OCI-LY7 (cell line): ENCODE data around the gene BAIAP2. TPM values are rescaled to one million over a fixed set of nuclear protein-coding genes. Genes with fewer than 3 reads are reported as not detected.

Experiments used
- BruUV-seq: library from RNA; stranded (reverse); fragments of 400-500 nt; replicated peaks from 2 replicates; lab custom pipeline; 2021; lab: Mats Ljungman, UMichigan
- CTCF ChIA-PET: fragments of 300-600 bp; sonication (Branson Sonifier 250); formaldehyde crosslinking; loops from one replicate; lab custom pipeline; 2022; ENCODE audit warnings: antibody characterized with exemption; ENCODE audit not compliant: unreplicated experiment; lab: Charles Lee
- POLR2A ChIA-PET: fragments of 300-600 bp; sonication (Branson Sonifier 250); formaldehyde crosslinking; loops from one replicate; lab custom pipeline; 2022; ENCODE audit warnings: antibody characterized with exemption; lab: Charles Lee
- DNase-seq: peaks from one replicate; pipeline ENCODE4 v3.0.0-alpha.2; 2015; ENCODE audit warnings: low spot score
- H2AFZ ChIP-seq: fragments of 200-600 bp; sonication (generic), shearing (Covaris generic); 2 replicates; pipeline ENCODE4 v1.6.1; 2014; ENCODE audit warnings: mild to moderate bottlenecking, antibody characterized with exemption, low read length, moderate library complexity
- H3K27ac ChIP-seq: fragments of 200-600 bp; sonication (generic); 2 replicates; pipeline ENCODE4 v1.5.1; 2014; ENCODE audit warnings: mixed run types, low read depth, mild to moderate bottlenecking, moderate library complexity, low read length, inconsistent platforms; ENCODE audit not compliant: poor library complexity, severe bottlenecking
- H3K36me3 ChIP-seq: fragments of 200-600 bp; sonication (generic); 2 replicates; pipeline ENCODE4 v1.6.1; 2014; ENCODE audit warnings: mild to moderate bottlenecking, antibody characterized with exemption, low read length, moderate library complexity, mixed read lengths; ENCODE audit not compliant: insufficient read depth
- H3K4me1 ChIP-seq: fragments of 200-600 bp; sonication (generic); 2 replicates; pipeline ENCODE4 v1.5.1; 2014; ENCODE audit warnings: mild to moderate bottlenecking, low read length; ENCODE audit not compliant: insufficient read depth, poor library complexity, severe bottlenecking
- H3K4me2 ChIP-seq: fragments of 200-600 bp; sonication (generic); 2 replicates; pipeline ENCODE4 v1.6.1; 2014; ENCODE audit warnings: mild to moderate bottlenecking, low read length
- H3K4me3 ChIP-seq: fragments of 200-600 bp; sonication (generic); 2 replicates; pipeline ENCODE4 v1.5.1; 2014; ENCODE audit warnings: mild to moderate bottlenecking, low read depth, low read length; ENCODE audit not compliant: poor library complexity, severe bottlenecking
- H3K79me2 ChIP-seq: fragments of 200-600 bp; sonication (generic); 2 replicates; pipeline ENCODE4 v1.6.1; 2016; ENCODE audit warnings: low read depth, mild to moderate bottlenecking, low read length, moderate library complexity, mixed read lengths; ENCODE audit not compliant: insufficient read depth
- H3K9me2 ChIP-seq: fragments of 200-600 bp; sonication (generic); 2 replicates; pipeline ENCODE4 v1.6.1; 2016; ENCODE audit warnings: mild to moderate bottlenecking, low read length, mixed read lengths; ENCODE audit not compliant: insufficient read depth
- H3K9me3 ChIP-seq: fragments of 200-600 bp; sonication (generic); 2 replicates; pipeline ENCODE4 v1.6.1; 2014; ENCODE audit warnings: mild to moderate bottlenecking, mixed run types, low read length, mixed read lengths
- H4K20me1 ChIP-seq: fragments of 200-600 bp; sonication (generic); 2 replicates; pipeline ENCODE4 v1.6.1; 2014; ENCODE audit warnings: mild to moderate bottlenecking, antibody characterized with exemption, low read length, moderate library complexity, mixed read lengths; ENCODE audit not compliant: insufficient read depth
- EZH2phosphoT487 ChIP-seq: fragments of 200-600 bp; sonication (generic); IDR thresholded peaks from 2 replicates; pipeline ENCODE4 v1.6.1; 2018; ENCODE audit warnings: low read depth, borderline replicate concordance, mild to moderate bottlenecking, mixed run types, antibody characterized with exemption, low read length, moderate library complexity, mixed read lengths
- intact Hi-C: fragments of 100-400 bp; cut with micrococcal nuclease; formaldehyde crosslinking; loops from one replicate; pipeline ENCODE4 v1.10.0; 2022; ENCODE audit not compliant: unreplicated experiment
- total RNA-seq, 2 experiments: library from RNA; depleted of rRNA in 1 of 2; stranded (reverse); fragments of >200 nt in 1 of 2; shearing (Covaris generic) in 1 of 2; gene quantifications; 2 replicates each; pipeline ENCODE4 v1.2.3, GENCODE V29; 2014 to 2022
- TF ChIP-seq, protein P1 (sequence below): fragments of 200-600 bp; sonication (generic); conservative IDR thresholded peaks from 2 replicates; pipeline ENCODE4 v1.5.1; 2014; ENCODE audit warnings: mild to moderate bottlenecking, antibody characterized with exemption, low read length, moderate library complexity, mixed read lengths

BAIAP2 gene
- total RNA-seq, 2 experiments from 2014 or later: 2.1 to 2.3 TPM

DNA sequence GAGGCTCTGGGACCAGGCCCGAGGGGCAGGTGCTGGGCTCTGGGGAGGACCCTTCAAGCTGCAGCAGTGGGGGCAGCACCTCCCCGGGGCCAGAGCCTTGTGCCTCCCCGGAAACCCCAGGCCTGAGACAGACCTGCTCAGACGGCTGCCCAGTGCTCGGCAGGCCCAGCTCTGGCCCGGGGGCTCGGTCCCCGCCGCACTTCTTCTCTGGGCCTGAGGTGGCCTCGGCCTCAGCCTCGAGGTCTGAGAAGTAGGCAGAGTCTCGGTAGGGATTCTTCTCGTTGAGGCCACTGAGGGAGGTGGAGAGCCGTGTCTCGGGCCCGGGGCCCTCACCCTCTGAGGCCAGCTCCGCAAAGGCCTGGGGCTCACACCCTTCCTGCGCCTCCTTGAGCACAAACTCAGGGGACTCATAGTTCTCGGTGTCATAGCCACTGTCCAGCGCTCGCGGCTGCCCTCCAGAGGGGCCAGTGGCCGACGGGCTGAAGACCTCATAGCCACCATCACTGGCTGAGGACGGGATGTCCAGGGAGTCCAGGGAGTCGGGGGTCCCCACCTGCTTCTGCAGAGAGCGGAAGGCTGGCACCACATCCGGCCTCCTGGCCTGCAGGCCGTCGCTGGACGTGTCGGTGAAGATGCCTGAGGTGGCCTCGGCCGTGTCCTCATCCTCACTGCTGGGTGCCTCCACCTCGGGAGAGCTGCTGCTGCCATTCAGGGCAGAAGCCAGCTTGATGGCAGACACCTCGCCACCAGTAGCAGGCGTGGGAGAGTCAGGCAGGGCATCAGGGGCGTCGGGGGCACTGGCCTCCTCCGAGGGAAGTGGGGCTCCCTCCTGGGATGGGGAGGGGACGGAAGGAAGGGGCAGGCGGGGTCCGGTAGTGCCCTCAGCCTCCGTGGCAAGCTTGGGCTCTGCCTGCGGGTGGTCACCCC, 86.0 kb downstream of the BAIAP2 start:
- BruUV-seq: no TSS peak
- Histone ChIP-seq H3K79me2 (no peaks in the 10 kb centered on the region), H3K27ac (no peak overlapping the region), H3K9me2 (no peaks in the 10 kb centered on the region), H3K4me2 (no peak overlapping the region), H2AFZ (no peak overlapping the region), H3K4me3 (no peak overlapping the region), H3K4me1 (no peaks in the 10 kb centered on the region), H4K20me1 (no peaks in the 10 kb centered on the region; the same call in 1 of the 2 replicates), H3K9me3 (no peaks in the 10 kb centered on the region), H3K36me3 (no peaks in the 10 kb centered on the region)
- ChIA-PET POLR2A (no interaction called here), CTCF (no interaction called here)
- TF ChIP-seq, protein P1, sequence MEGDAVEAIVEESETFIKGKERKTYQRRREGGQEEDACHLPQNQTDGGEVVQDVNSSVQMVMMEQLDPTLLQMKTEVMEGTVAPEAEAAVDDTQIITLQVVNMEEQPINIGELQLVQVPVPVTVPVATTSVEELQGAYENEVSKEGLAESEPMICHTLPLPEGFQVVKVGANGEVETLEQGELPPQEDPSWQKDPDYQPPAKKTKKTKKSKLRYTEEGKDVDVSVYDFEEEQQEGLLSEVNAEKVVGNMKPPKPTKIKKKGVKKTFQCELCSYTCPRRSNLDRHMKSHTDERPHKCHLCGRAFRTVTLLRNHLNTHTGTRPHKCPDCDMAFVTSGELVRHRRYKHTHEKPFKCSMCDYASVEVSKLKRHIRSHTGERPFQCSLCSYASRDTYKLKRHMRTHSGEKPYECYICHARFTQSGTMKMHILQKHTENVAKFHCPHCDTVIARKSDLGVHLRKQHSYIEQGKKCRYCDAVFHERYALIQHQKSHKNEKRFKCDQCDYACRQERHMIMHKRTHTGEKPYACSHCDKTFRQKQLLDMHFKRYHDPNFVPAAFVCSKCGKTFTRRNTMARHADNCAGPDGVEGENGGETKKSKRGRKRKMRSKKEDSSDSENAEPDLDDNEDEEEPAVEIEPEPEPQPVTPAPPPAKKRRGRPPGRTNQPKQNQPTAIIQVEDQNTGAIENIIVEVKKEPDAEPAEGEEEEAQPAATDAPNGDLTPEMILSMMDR: no peak
- TF ChIP-seq EZH2phosphoT487: no peak
- intact Hi-C loops: no loop called here
- DNase-seq: no peak

DNA sequence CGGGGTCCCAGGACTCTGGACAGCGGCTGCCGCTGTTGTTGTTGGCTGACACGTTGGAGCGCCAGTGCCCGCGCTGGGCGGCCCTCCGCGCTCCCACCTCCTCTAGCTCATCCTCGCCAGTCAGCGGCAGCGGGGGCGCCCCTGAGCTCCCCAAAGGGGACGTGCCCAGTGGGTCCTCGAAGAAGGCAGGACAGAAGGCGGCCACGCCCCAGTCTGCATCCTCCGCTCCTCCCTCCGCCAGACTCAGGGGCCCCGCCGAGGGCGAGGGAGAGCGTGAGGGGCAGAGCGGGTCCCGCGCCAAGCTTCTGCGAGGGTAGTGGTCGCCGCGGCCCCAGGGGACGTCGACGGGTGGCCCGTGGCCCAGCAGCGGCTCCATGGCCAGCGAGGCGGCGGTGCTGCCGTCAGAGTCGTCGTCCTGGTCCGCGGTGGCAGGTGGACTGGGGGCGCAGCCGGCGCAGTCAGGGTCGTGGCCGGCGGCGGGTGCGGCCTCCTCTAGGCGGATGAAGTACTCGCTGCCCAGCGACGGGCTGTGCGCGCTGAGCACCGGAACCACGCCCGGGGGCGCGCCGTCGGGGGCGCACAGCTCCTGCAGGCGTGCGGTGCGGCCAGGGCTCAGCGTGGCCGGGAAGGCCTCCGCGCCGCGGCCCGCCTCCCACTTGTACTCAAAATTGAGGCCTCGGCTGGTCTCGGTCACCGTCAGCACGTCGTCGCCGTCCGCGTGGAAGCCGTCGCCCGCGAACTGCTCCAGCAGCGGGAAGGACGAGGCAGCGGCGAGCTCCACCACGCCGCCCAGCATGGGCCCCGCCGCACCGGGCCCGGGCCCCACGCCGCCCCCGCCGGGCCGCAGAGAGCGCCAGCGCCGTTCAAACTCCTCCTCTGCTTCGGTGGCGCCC, 87.1 kb downstream of the BAIAP2 start:
- H3K4me1 ChIP-seq: no peaks in the 10 kb centered on the region
- POLR2A ChIA-PET: no interaction called here
- CTCF ChIA-PET: no interaction called here
- no peak overlapping the region for H3K4me3 ChIP-seq
- no peaks in the 10 kb centered on the region for H3K9me3 ChIP-seq
- H4K20me1 ChIP-seq: no peaks in the 10 kb centered on the region; the same call in 1 of the 2 replicates
- H3K79me2 ChIP-seq: no peaks in the 10 kb centered on the region
- intact Hi-C loops: no loop called here
- BruUV-seq: no TSS peak
- no peak overlapping the region for H2AFZ ChIP-seq
- no peaks in the 10 kb centered on the region for H3K36me3 ChIP-seq
- TF ChIP-seq EZH2phosphoT487: no peak
- TF ChIP-seq, protein P1: no peak
- no peaks in the 10 kb centered on the region for H3K9me2 ChIP-seq
- H3K4me2 ChIP-seq: no peak overlapping the region
- H3K27ac ChIP-seq: no peak overlapping the region
- DNase-seq: no peak
